Panc1 (cell line): Measurements from ENCODE around the gene CCDC85C. TPM values are rescaled to one million over a fixed set of nuclear protein-coding genes. Genes with fewer than 3 reads are reported as not detected.

Experiments used
- ATAC-seq: fragments of 200-7000 bp; cut with Tn5 transposase; 2 replicates; pipeline ENCODE4 v1.9.1; 2020; ENCODE audit warnings: mild to moderate bottlenecking, moderate library complexity
- BruUV-seq: library from RNA; stranded (reverse); fragments of 400-500 nt; replicated peaks from 2 replicates; lab custom pipeline; 2021; lab: Mats Ljungman, UMichigan
- CTCF ChIA-PET: fragments of 300-600 bp; sonication (Branson Sonifier 250); formaldehyde crosslinking; loops from one replicate; lab custom pipeline; 2022; ENCODE audit warnings: antibody characterized with exemption; lab: Charles Lee
- POLR2A ChIA-PET: fragments of 300-600 bp; sonication (Branson Sonifier 250); formaldehyde crosslinking; loops from one replicate; lab custom pipeline; 2022; ENCODE audit warnings: antibody characterized with exemption; lab: Charles Lee
- DNase-seq: peaks from one replicate; pipeline ENCODE4 v3.0.0-alpha.2; 2010; ENCODE audit warnings: low read depth, low spot score
- H3K27ac ChIP-seq: 2 replicates; pipeline ENCODE4 v1.5.1; 2011; ENCODE audit warnings: mild to moderate bottlenecking, low read length, inconsistent platforms
- H3K27me3 ChIP-seq: fragments of 200-500 bp; sonication (Bioruptor generic); 2 replicates; pipeline ENCODE4 v1.6.0; 2014; ENCODE audit warnings: low read length, inconsistent platforms; ENCODE audit not compliant: control insufficient read depth, insufficient read depth
- H3K36me3 ChIP-seq: fragments of 200-500 bp; sonication (Bioruptor generic); 2 replicates; pipeline ENCODE4 v1.5.1; 2014; ENCODE audit warnings: inconsistent platforms, mild to moderate bottlenecking, low read length, moderate library complexity; ENCODE audit not compliant: control insufficient read depth, insufficient read depth
- H3K4me1 ChIP-seq: 2 replicates; pipeline ENCODE4 v1.5.1; 2011; ENCODE audit warnings: inconsistent platforms, mild to moderate bottlenecking, low read length, moderate library complexity; ENCODE audit not compliant: control insufficient read depth, insufficient read depth
- H3K4me3 ChIP-seq, 2 experiments: 2 replicates each; pipeline ENCODE4 v1.5.1; 2011 to 2012; ENCODE audit warnings: low read depth in 2 of 2, low read length in 2 of 2, mild to moderate bottlenecking in 2 of 2, inconsistent platforms in 1 of 2, moderate library complexity in 1 of 2
- H3K9me3 ChIP-seq: fragments of 200-500 bp; sonication (Bioruptor generic); 2 replicates; pipeline ENCODE4 v1.5.1; 2014; ENCODE audit warnings: low read depth, mild to moderate bottlenecking, inconsistent platforms, low read length, moderate library complexity; ENCODE audit not compliant: control insufficient read depth, insufficient read depth
- POLR2AphosphoS5 ChIP-seq: IDR thresholded peaks from 2 replicates; pipeline ENCODE4 v1.6.1; 2012; ENCODE audit warnings: mild to moderate bottlenecking, low read depth, low read length, moderate library complexity
- REST ChIP-seq, 2 experiments: IDR thresholded peaks; 2 replicates each; pipeline ENCODE4 v1.6.1; 2011 to 2012; ENCODE audit warnings: low read depth in 2 of 2, control low read depth in 1 of 2, low read length in 1 of 2, mild to moderate bottlenecking in 1 of 2, moderate library complexity in 1 of 2; ENCODE audit not compliant: insufficient read depth in 1 of 2
- SIN3A ChIP-seq: IDR thresholded peaks from 2 replicates; pipeline ENCODE4 v1.6.1; 2012; ENCODE audit warnings: low read depth, mild to moderate bottlenecking, low read length, moderate library complexity, borderline replicate concordance; ENCODE audit not compliant: insufficient read depth
- TCF7L2 ChIP-seq: IDR thresholded peaks from 2 replicates; pipeline ENCODE4 v1.6.1; 2011; ENCODE audit warnings: mild to moderate bottlenecking, low read depth, low read length, inconsistent platforms
- in situ Hi-C: cut with HindIII; loops from 2 replicates; pipeline ENCODE4 v1.10.0; 2016; ENCODE audit warnings: low sequenced_read_pairs, low pct_unique_long_range_greater_than_20kb
- intact Hi-C: fragments of 100-400 bp; cut with micrococcal nuclease; formaldehyde crosslinking; loops from one replicate; pipeline ENCODE4 v1.10.0; 2022; ENCODE audit not compliant: unreplicated experiment
- total RNA-seq: library from RNA; stranded (reverse); gene quantifications from one replicate; pipeline ENCODE4 v1.2.1, GENCODE V29; 2021; ENCODE audit not compliant: unreplicated experiment
- TF ChIP-seq, protein P1 (sequence below): fragments of 450-650 bp; IDR thresholded peaks from 2 replicates; pipeline ENCODE4 v1.5.1; 2017; ENCODE audit warnings: mild to moderate bottlenecking

The CCDC85C gene
- total RNA-seq, 1 experiment from 2014 or later: 96.6 TPM

DNA sequence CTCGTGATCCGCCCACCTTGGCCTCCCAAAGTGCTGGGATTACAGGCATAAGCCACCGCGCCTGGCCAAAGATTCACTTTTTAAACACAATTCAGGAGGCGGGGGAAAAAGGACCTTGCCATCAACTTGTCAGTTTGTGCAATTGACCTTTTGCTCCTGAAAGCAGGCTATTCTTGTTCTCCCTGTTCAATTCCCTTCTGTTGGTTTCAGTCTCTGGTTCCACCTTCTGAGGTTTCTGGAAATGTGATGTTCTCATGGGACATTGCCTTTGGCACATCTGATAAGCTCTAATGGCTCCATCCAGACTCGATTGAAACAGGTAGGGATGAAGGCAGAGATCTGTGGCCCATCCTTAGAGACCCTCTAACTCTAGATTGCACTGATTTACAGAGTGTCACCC is 17.9 kb upstream of the CCDC85C start:
- no TSS peak for BruUV-seq
- Histone ChIP-seq H3K4me3 (no peak overlapping the region), H3K27ac (no peak overlapping the region), H3K4me1 (no peaks in the 10 kb centered on the region; the same call in 1 of the 2 replicates), H3K9me3 (no peaks in the 10 kb centered on the region), H3K36me3 (no peaks in the 10 kb centered on the region), H3K27me3 (no peaks in the 10 kb centered on the region)
- ATAC-seq (no peak), DNase-seq (no peak)
- in situ Hi-C loops (no loop called here), intact Hi-C loops (no loop called here)
- CTCF ChIA-PET: no interaction called here
- POLR2A ChIA-PET: no interaction called here
- TF ChIP-seq REST (IDR thresholded peaks at IDR 0.05; ENCODE audit: insufficient read depth in 1 of 2, low read depth in 2 of 2, low read length in 1 of 2) (no peak), TCF7L2 (no peak), POLR2AphosphoS5 (no peak), SIN3A (no peak)
- TF ChIP-seq, protein P1, sequence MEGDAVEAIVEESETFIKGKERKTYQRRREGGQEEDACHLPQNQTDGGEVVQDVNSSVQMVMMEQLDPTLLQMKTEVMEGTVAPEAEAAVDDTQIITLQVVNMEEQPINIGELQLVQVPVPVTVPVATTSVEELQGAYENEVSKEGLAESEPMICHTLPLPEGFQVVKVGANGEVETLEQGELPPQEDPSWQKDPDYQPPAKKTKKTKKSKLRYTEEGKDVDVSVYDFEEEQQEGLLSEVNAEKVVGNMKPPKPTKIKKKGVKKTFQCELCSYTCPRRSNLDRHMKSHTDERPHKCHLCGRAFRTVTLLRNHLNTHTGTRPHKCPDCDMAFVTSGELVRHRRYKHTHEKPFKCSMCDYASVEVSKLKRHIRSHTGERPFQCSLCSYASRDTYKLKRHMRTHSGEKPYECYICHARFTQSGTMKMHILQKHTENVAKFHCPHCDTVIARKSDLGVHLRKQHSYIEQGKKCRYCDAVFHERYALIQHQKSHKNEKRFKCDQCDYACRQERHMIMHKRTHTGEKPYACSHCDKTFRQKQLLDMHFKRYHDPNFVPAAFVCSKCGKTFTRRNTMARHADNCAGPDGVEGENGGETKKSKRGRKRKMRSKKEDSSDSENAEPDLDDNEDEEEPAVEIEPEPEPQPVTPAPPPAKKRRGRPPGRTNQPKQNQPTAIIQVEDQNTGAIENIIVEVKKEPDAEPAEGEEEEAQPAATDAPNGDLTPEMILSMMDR: no peak

GRCh38 chr14:99619835-99620834 is 16.1 kb upstream of the CCDC85C start:
- Histone ChIP-seq H3K27me3 (no peaks in the 10 kb centered on the region), H3K36me3 (no peaks in the 10 kb centered on the region), H3K27ac (no peak overlapping the region), H3K4me1 (no peaks in the 10 kb centered on the region; the same call in 1 of the 2 replicates), H3K9me3 (no peaks in the 10 kb centered on the region), H3K4me3 (no peak overlapping the region)
- ATAC-seq (no peak), DNase-seq (no peak)
- in situ Hi-C loops (no loop called here), intact Hi-C loops (no loop called here)
- TF ChIP-seq, protein P1: no peak
- BruUV-seq: no TSS peak
- ChIA-PET CTCF (no interaction called here), POLR2A (no interaction called here)
